Parathyroid adenoma (tissue), 2 donors: Measurements from ENCODE around the gene PRKCE.
A peak's percentile ranks its signal among the peaks of the same experiment; 100 is the strongest.

ENCODE experiments used
- H2AFZ ChIP-seq: fragments of 300-600 bp; sonication (generic); one replicate; pipeline ENCODE4 v1.7.0; 2017; ENCODE audit warnings: antibody characterized with exemption, mild to moderate bottlenecking
- H3K27ac ChIP-seq: fragments of 300-600 bp; sonication (generic); one replicate; pipeline ENCODE4 v1.7.0; 2017
- H3K27me3 ChIP-seq: fragments of 300-600 bp; sonication (generic); one replicate; pipeline ENCODE4 v1.7.0; 2017; ENCODE audit warnings: low read length; ENCODE audit not compliant: control insufficient read depth, insufficient read depth
- H3K36me3 ChIP-seq: fragments of 300-600 bp; sonication (generic); one replicate; pipeline ENCODE4 v1.7.0; 2017; ENCODE audit warnings: low read length; ENCODE audit not compliant: control insufficient read depth, insufficient read depth
- H3K4me1 ChIP-seq: fragments of 300-600 bp; sonication (generic); one replicate; pipeline ENCODE4 v1.7.0; 2017; ENCODE audit warnings: control low read depth
- H3K4me2 ChIP-seq: fragments of 300-600 bp; sonication (generic); one replicate; pipeline ENCODE4 v1.7.0; 2017; ENCODE audit warnings: low read length
- H3K4me3 ChIP-seq: fragments of 300-600 bp; sonication (generic); one replicate; pipeline ENCODE4 v1.7.0; 2017; ENCODE audit warnings: low read depth, low read length
- H3K79me2 ChIP-seq: fragments of 300-600 bp; sonication (generic); one replicate; pipeline ENCODE4 v1.7.0; 2017; ENCODE audit warnings: control low read depth
- H3K9ac ChIP-seq: fragments of 300-600 bp; sonication (generic); one replicate; pipeline ENCODE4 v1.7.0; 2017; ENCODE audit warnings: mild to moderate bottlenecking
- H3K9me3 ChIP-seq: fragments of 300-600 bp; sonication (generic); one replicate; pipeline ENCODE4 v1.7.0; 2017; ENCODE audit warnings: low read length; ENCODE audit not compliant: control insufficient read depth
- CTCF ChIP-seq: fragments of 300-600 bp; sonication (generic); IDR thresholded peaks from one replicate; pipeline ENCODE4 v1.7.0; 2017; ENCODE audit warnings: antibody characterized with exemption, mild to moderate bottlenecking
- donor health status: primary hyperparathyroidism.

The PRKCE gene

GRCh38 chr2:46136953-46137352 is 485.5 kb downstream of the PRKCE start:
- Histone ChIP-seq H3K27me3 (no peaks in the 10 kb centered on the region), H3K9me3 (no peaks in the 10 kb centered on the region), H3K36me3 (no peaks in the 10 kb centered on the region), H3K27ac (no peak overlapping the region), H3K79me2 (peaks cover 5% of the 10 kb centered on the region), H3K9ac (no peak overlapping the region), H3K4me2 (no peak overlapping the region), H2AFZ (no peak overlapping the region), H3K4me1 (peaks cover 23% of the 10 kb centered on the region), H3K4me3 (no peak overlapping the region)
- no peak for TF ChIP-seq CTCF

GRCh38 chr2:46142546-46143428 is 491.3 kb downstream of the PRKCE start:
- H3K4me3 ChIP-seq = no peak overlapping the region
- H3K4me1 ChIP-seq = peaks cover 16% of the 10 kb centered on the region
- no peak overlapping the region for H3K9ac ChIP-seq
- no peaks in the 10 kb centered on the region for H3K36me3 ChIP-seq
- H3K79me2 ChIP-seq = peaks cover 7% of the 10 kb centered on the region
- no peaks in the 10 kb centered on the region for H3K9me3 ChIP-seq
- no peaks in the 10 kb centered on the region for H3K27me3 ChIP-seq
- no peak overlapping the region for H3K27ac ChIP-seq
- H3K4me2 ChIP-seq = peak overlapping the region; percentile 33
- no peak for TF ChIP-seq CTCF
- no peak overlapping the region for H2AFZ ChIP-seq

GRCh38 chr2:46143429-46144132 is 492.1 kb downstream of the PRKCE start:
- H3K4me1 ChIP-seq = peaks cover 16% of the 10 kb centered on the region
- no peak overlapping the region for H2AFZ ChIP-seq
- peak overlapping the region; percentile 33 for H3K4me2 ChIP-seq
- peaks cover 3% of the 10 kb centered on the region for H3K79me2 ChIP-seq
- H3K9me3 ChIP-seq = no peaks in the 10 kb centered on the region
- no peak overlapping the region for H3K9ac ChIP-seq
- no peaks in the 10 kb centered on the region for H3K27me3 ChIP-seq
- no peak for TF ChIP-seq CTCF
- H3K36me3 ChIP-seq = no peaks in the 10 kb centered on the region
- H3K4me3 ChIP-seq = no peak overlapping the region
- H3K27ac ChIP-seq = no peak overlapping the region

GRCh38 chr2:46144133-46144800 is 492.8 kb downstream of the PRKCE start:
- Histone ChIP-seq H3K4me1 (peaks cover 16% of the 10 kb centered on the region), H3K36me3 (no peaks in the 10 kb centered on the region), H2AFZ (no peak overlapping the region), H3K27me3 (no peaks in the 10 kb centered on the region), H3K9me3 (no peaks in the 10 kb centered on the region), H3K4me3 (no peak overlapping the region), H3K9ac (no peak overlapping the region), H3K79me2 (peaks cover 2% of the 10 kb centered on the region), H3K27ac (no peak overlapping the region), H3K4me2 (no peak overlapping the region)
- TF ChIP-seq CTCF = no peak
